Muscle of arm (tissue), 12 donors: ENCODE measurements around the gene WDR27. TPM values are rescaled to one million over a fixed set of nuclear protein-coding genes. Genes with fewer than 3 reads are reported as not detected.

ENCODE experiments used
- DNase-seq: peaks from one replicate; pipeline ENCODE4 v3.0.0-alpha.2; 2013
- polyA plus RNA-seq, 12 donors: library from polyadenylated mRNA; unstranded; fragments of 120-200 nt; gene quantifications; one replicate each; pipeline ENCODE4 v1.2.1, GENCODE V29; 2013; ENCODE audit not compliant: insufficient read length in 12 of 12

Gene WDR27
- polyA plus RNA-seq, 12 donors, result 17.8 to 60.4 (median 35.3) TPM; not detected in 1

GRCh38 chr6:169409742-169410312 is 292.0 kb downstream of the WDR27 start:
- DNase-seq, result no peak

DNA sequence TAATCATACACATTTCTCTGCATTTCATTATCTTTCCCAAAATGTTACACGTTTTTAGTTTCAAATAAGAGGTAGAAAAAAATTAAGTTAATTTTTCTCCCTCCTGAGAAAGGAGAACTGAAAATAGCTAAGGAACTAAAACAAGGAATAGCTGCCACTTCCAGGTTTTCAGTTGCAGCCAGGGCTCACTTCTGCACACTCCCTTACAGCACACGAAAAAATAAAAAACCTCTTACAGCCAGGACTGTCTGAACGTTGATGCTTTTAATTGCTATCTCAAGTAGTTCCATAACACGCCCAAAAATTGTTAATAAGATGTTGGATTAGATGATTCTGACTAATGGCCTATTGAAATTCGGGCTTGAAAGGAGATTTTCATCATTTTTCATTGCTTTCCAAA is 294.5 kb downstream of the WDR27 start:
- no peak for DNase-seq

Other genes with a start within 250 kb of the WDR27 start
- 10 to 100 TPM in 11 of 12 donors, not detected in 1; 22.2 to 41.0 (median 35.3) TPM for gene C6orf120, start 97 bp upstream of the WDR27 start, polyA plus RNA-seq
- 100 to 1,000 TPM in 1 of 12 donors, 10 to 100 TPM in 10, not detected in 1; 74.7 to 101 (median 91.6) TPM for gene PHF10, start 22.5 kb upstream of the WDR27 start, polyA plus RNA-seq
- 1 to 10 TPM in 11 of 12 donors, not detected in 1; 2.3 to 5.1 (median 3.2) TPM for gene DYNLT2, start 49.5 kb upstream of the WDR27 start, polyA plus RNA-seq
- 10 to 100 TPM in 11 of 12 donors, not detected in 1; 13.7 to 37.0 (median 21.4) TPM for gene ERMARD, start 49.6 kb upstream of the WDR27 start, polyA plus RNA-seq